ENCODE measurements around the gene PSMB3.

The PSMB3 gene

GRCh38 chr17:38752308-38753070 is at the start of gene PSMB3:
Gene PSMB3, plus strand, starts transcription at chr17:38752741. Its CDS starts 86 bp downstream, at chr17:38752827.
- TF ChIP-seq GATA2 (IDR thresholded peaks at IDR 0.05; ENCODE audit: low read depth, low read length) (0 out of 2 replicates have a peak, but pooled peaks have one; percentile 7), GATA3 (IDR thresholded peaks at IDR 0.05; ENCODE audit: low read depth, low read length) (no peak)

GRCh38 chr17:38702916-38703741 is 49.4 kb upstream of the PSMB3 start:
- TF ChIP-seq GATA2 (IDR thresholded peaks at IDR 0.05; ENCODE audit: low read depth, low read length) (no peak), GATA3 (IDR thresholded peaks at IDR 0.05; ENCODE audit: low read depth, low read length) (no peak)

GRCh38 chr17:38703742-38704605 is 48.6 kb upstream of the PSMB3 start:
- no peak for TF ChIP-seq GATA3 (IDR thresholded peaks at IDR 0.05; ENCODE audit: low read depth, low read length)
- TF ChIP-seq GATA2 (IDR thresholded peaks at IDR 0.05; ENCODE audit: low read depth, low read length): no peak

- TF ChIP-seq GATA3 (IDR thresholded peaks at IDR 0.05; ENCODE audit: low read depth, low read length): no peak
- TF ChIP-seq GATA2 (IDR thresholded peaks at IDR 0.05; ENCODE audit: low read depth, low read length): no peak
These were observed 47.7 kb upstream of the PSMB3 start, which contains the start of gene MLLT6 for GRCh38 chr17:38704606-38705522. Gene MLLT6, plus strand, starts transcription at chr17:38705273. Its CDS starts 360 bp downstream, at chr17:38705633.

GRCh38 chr17:38705523-38705802 is 47.1 kb upstream of the PSMB3 start:
- TF ChIP-seq GATA3 (IDR thresholded peaks at IDR 0.05; ENCODE audit: low read depth, low read length): no peak
- no peak for TF ChIP-seq GATA2 (IDR thresholded peaks at IDR 0.05; ENCODE audit: low read depth, low read length)

GRCh38 chr17:38705803-38706504 is 46.6 kb upstream of the PSMB3 start:
- TF ChIP-seq GATA3 (IDR thresholded peaks at IDR 0.05; ENCODE audit: low read depth, low read length) (no peak), GATA2 (IDR thresholded peaks at IDR 0.05; ENCODE audit: low read depth, low read length) (0 out of 2 replicates have a peak, but pooled peaks have one; percentile 12)

- TF ChIP-seq GATA2 (IDR thresholded peaks at IDR 0.05; ENCODE audit: low read depth, low read length) (no peak), GATA3 (IDR thresholded peaks at IDR 0.05; ENCODE audit: low read depth, low read length) (no peak)
These were observed 45.9 kb upstream of the PSMB3 start for GRCh38 chr17:38706505-38707216.

GRCh38 chr17:38707678-38708351 is 44.7 kb upstream of the PSMB3 start:
- TF ChIP-seq GATA3 (IDR thresholded peaks at IDR 0.05; ENCODE audit: low read depth, low read length) (no peak), GATA2 (IDR thresholded peaks at IDR 0.05; ENCODE audit: low read depth, low read length) (no peak)

- no peak for TF ChIP-seq GATA2 (IDR thresholded peaks at IDR 0.05; ENCODE audit: low read depth, low read length)
- no peak for TF ChIP-seq GATA3 (IDR thresholded peaks at IDR 0.05; ENCODE audit: low read depth, low read length)
These were observed 43.3 kb upstream of the PSMB3 start for GRCh38 chr17:38709104-38709820.

- no peak for TF ChIP-seq GATA3 (IDR thresholded peaks at IDR 0.05; ENCODE audit: low read depth, low read length)
- no peak for TF ChIP-seq GATA2 (IDR thresholded peaks at IDR 0.05; ENCODE audit: low read depth, low read length)
These were observed 42.5 kb upstream of the PSMB3 start for GRCh38 chr17:38709864-38710603.
